Right kidney (tissue), 1 donor: Measurements from ENCODE around the gene HNRNPR.

Source experiments
- DNase-seq: peaks from one replicate; pipeline ENCODE4 v3.0.0-alpha.2; 2016

Gene HNRNPR

GRCh38 chr1:23370330-23370708, 26.2 kb upstream of the HNRNPR start:
- no peak for DNase-seq

GRCh38 chr1:23369335-23370013, 25.4 kb upstream of the HNRNPR start, which contains the start of gene ZNF436:
Gene ZNF436 (minus strand): TSS chr1:23369836. CDS start chr1:23368005, 1,831 bp downstream.
- DNase-seq: peak; percentile 78

- DNase-seq: peak; percentile 94
Observed at GRCh38 chr1:23368562-23369334, 24.7 kb upstream of the HNRNPR start.

- DNase-seq: peak; percentile 97
Observed at GRCh38 chr1:23367791-23368561, 23.9 kb upstream of the HNRNPR start.

GRCh38 chr1:23367451-23367790, 23.3 kb upstream of the HNRNPR start:
- no peak for DNase-seq

- no peak for DNase-seq
Observed at GRCh38 chr1:23366598-23366997, 22.5 kb upstream of the HNRNPR start.

GRCh38 chr1:23366146-23366545, 22.1 kb upstream of the HNRNPR start:
- DNase-seq: no peak

- no peak for DNase-seq
Observed at GRCh38 chr1:23362218-23362713, 18.2 kb upstream of the HNRNPR start.

- no peak for DNase-seq
Observed at GRCh38 chr1:23358310-23358875, 14.3 kb upstream of the HNRNPR start.

- no peak for DNase-seq
Observed at GRCh38 chr1:23357138-23357908, 13.2 kb upstream of the HNRNPR start.

- no peak for DNase-seq
Observed at GRCh38 chr1:23356471-23357137, 12.5 kb upstream of the HNRNPR start.

- DNase-seq: no peak
Observed at GRCh38 chr1:23354245-23354644, 10.2 kb upstream of the HNRNPR start.

- no peak for DNase-seq
Observed at GRCh38 chr1:23352096-23352695, 8.1 kb upstream of the HNRNPR start.

GRCh38 chr1:23345920-23346319, 1.8 kb upstream of the HNRNPR start:
- DNase-seq: no peak

GRCh38 chr1:23344987-23345472, 946 bp upstream of the HNRNPR start:
- DNase-seq: no peak

- DNase-seq: peak; percentile 92
Observed at GRCh38 chr1:23343221-23344110, 618 bp downstream of the HNRNPR start.

GRCh38 chr1:23341931-23342692, 2.0 kb downstream of the HNRNPR start:
- no peak for DNase-seq

- DNase-seq: no peak
Observed at GRCh38 chr1:23339632-23340031, 4.5 kb downstream of the HNRNPR start.

- DNase-seq: no peak
Observed at GRCh38 chr1:23337869-23338268, 6.2 kb downstream of the HNRNPR start.
